ENCODE measurements around the gene PSMD4. TPM values are rescaled to one million over a fixed set of nuclear protein-coding genes. Genes with fewer than 3 reads are reported as not detected.
A peak's percentile ranks its signal among the peaks of the same experiment; 100 is the strongest.
"Not testable (repeated sequence)": the region's sequence is repeated elsewhere in the genome, so short reads cannot be mapped to it uniquely, and the experiment has no call there.

Gene PSMD4
- polyA plus RNA-seq (2013, experiment 1 of 2) = 137 TPM
- polyA plus RNA-seq (2013, experiment 2 of 2) = 140 TPM

DNA sequence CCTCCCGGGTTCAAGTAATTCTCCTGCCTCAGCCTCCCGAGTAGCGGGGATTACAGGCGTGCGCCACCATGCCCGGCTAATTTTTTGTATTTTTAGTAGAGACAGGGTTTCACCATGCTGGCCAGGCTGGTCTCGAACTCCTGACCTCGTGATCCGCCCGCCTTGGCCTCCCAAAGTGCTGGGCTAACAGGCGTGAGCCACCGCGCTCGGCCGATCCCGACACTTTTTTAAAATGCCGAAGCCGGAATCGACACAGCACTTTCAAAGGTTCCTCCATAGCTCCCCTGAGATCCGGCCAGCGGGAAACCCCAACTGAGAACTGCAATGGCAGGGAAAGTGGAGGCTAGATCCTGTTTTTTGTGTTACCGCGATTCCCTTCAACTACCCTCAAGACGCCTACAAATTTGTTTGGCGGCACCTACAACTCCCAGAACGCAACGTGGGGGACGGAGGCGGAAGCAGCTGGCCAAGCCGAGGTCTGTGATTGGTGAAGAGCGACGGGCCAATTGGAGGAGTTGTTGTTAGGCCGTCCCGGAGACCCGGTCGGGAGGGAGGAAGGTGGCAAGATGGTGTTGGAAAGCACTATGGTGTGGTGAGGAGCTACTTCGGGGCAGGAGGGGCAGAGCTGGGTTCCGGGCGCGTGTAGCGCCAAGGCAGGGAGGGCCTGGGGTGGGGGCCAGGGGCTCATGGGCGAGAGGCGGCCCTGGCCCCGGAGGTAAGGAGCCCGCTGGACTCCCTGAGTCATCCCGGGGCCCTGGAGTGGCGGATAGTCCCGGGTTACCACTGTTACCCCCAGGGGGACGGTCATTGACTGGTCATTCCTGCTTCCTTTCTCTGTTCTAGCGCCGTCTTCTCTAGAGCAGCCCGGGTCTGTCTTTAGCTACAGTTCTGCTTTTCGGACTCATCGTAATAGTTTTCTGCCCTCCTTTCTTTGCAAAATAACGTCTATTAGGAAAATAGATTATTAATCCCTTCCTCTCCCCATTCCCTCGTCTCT, at the start of gene PSMD4:
PSMD4 (plus strand) TSS at position 518 of the 997 bp plus-strand sequence; CDS start at position 567, 49 bp downstream.
- H2BK5ac ChIP-seq (ENCODE audit: low read length) = no peak within 1 kb of the TSS
- H3K4me1 ChIP-seq (ENCODE audit: control insufficient read depth in 2 of 2, insufficient read depth in 1 of 2, low read depth in 1 of 2, low read length in 2 of 2) = peaks cover 0 to 2% of the 10 kb centered on the region in 2 donors
- peak within 1 kb of the TSS; percentile 85 to 90 for H3K4me3 ChIP-seq (ENCODE audit: low read length in 2 of 2)
- no peak within 1 kb of the TSS for H4K91ac ChIP-seq (ENCODE audit: low read depth, low read length, poor library complexity)
- H2BK120ac ChIP-seq (ENCODE audit: low read depth, low read length) = no peak within 1 kb of the TSS
- no peak within 1 kb of the TSS for H4K8ac ChIP-seq (ENCODE audit: low read depth, low read length)
- H3K27ac ChIP-seq (replicated peaks; ENCODE audit: low read length) = no peak within 1 kb of the TSS
- H3K9ac ChIP-seq (ENCODE audit: low read depth, low read length, poor library complexity) = no peak within 1 kb of the TSS
- no peak within 1 kb of the TSS for H2AK5ac ChIP-seq (ENCODE audit: low read depth, low read length)
- peak within 1 kb of the TSS; percentile 54 for H3K18ac ChIP-seq (ENCODE audit: low read length)
- H3K4me2 ChIP-seq (ENCODE audit: insufficient read depth, low read length, poor library complexity, severe bottlenecking) = peak within 1 kb of the TSS; percentile 66
- H3K36me3 ChIP-seq (replicated peaks in 1 of 2; ENCODE audit: control insufficient read depth in 2 of 2, insufficient read depth in 2 of 2, low read length in 2 of 2) = peaks cover under 1 to 28% of the 10 kb centered on the region in 2 donors
- H2AFZ ChIP-seq (ENCODE audit: low read length) = peak within 1 kb of the TSS; percentile 94
- no peaks in the 10 kb centered on the region for H3K9me3 ChIP-seq (replicated peaks in 1 of 2; ENCODE audit: control insufficient read depth in 2 of 2, insufficient read depth in 1 of 2, low read depth in 1 of 2, low read length in 2 of 2)
- peaks cover 2% of the 10 kb centered on the region for H3K79me1 ChIP-seq (ENCODE audit: low read depth, low read length)
- H3K27me3 ChIP-seq (ENCODE audit: control insufficient read depth in 3 of 3, insufficient read depth in 3 of 3, low read depth in 1 of 3, low read length in 3 of 3) = no peaks in the 10 kb centered on the region
- DNase-seq (ENCODE audit: low spot score) = peak; percentile 89
- WGBS, 2 donors (ENCODE audit: extremely low coverage in 2 of 2, insufficient read length in 2 of 2, insufficient replicate concordance in 1 of 2) = no CpG with 5 or more reads among the region's 56 CpGs
- no peak within 1 kb of the TSS for H2BK15ac ChIP-seq (ENCODE audit: low read length)
- no peak within 1 kb of the TSS for H2BK12ac ChIP-seq (ENCODE audit: low read length)
- peak within 1 kb of the TSS; percentile 46 for H3K23ac ChIP-seq (ENCODE audit: low read depth, low read length, poor library complexity)
- H3K14ac ChIP-seq (ENCODE audit: low read length) = no peak within 1 kb of the TSS
- no peak within 1 kb of the TSS for H3K4ac ChIP-seq (ENCODE audit: low read length)

DNA sequence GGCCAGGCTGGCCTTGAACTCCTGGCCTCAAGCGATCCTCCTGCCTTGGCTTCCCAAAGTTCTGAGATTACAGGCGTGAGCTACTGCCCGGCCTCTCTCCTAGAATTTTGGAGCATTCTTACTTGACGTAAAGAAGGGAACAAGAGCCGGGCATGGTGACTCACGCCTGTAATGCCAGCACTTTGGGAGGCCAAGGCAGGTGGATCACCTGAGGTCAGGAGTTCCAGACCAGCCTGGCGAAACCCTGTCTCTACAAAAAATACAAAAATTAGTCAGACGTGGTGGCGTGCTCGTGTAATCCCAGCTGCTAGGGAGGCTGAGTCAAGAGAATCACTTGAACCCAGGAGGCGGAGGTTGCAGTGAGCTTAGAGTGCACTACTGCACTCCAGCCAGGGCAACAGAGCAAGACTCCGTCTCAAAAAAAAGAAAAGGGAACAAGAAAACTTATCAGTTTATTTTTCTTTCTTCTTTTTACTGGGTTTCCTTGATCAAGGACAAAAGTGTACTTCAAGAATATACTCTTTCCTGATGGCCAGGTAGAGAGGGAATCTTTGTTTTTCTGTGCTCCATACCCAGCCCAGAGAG, 49.1 kb upstream of the PSMD4 start:
- H3K4me1 ChIP-seq (ENCODE audit: control insufficient read depth in 2 of 2, insufficient read depth in 1 of 2, low read depth in 1 of 2, low read length in 2 of 2); H4K91ac ChIP-seq (ENCODE audit: low read depth, low read length, poor library complexity); H2BK5ac ChIP-seq (ENCODE audit: low read length); H3K79me1 ChIP-seq (ENCODE audit: low read depth, low read length); DNase-seq (ENCODE audit: low spot score); H3K23ac ChIP-seq (ENCODE audit: low read depth, low read length, poor library complexity); H3K27ac ChIP-seq (replicated peaks; ENCODE audit: low read length); H3K14ac ChIP-seq (ENCODE audit: low read length); H3K18ac ChIP-seq (ENCODE audit: low read length); H2BK120ac ChIP-seq (ENCODE audit: low read depth, low read length); H3K4ac ChIP-seq (ENCODE audit: low read length); H4K8ac ChIP-seq (ENCODE audit: low read depth, low read length); H3K9me3 ChIP-seq (replicated peaks in 1 of 2; ENCODE audit: control insufficient read depth in 2 of 2, insufficient read depth in 1 of 2, low read depth in 1 of 2, low read length in 2 of 2); H2BK12ac ChIP-seq (ENCODE audit: low read length); H3K4me2 ChIP-seq (ENCODE audit: insufficient read depth, low read length, poor library complexity, severe bottlenecking); H3K27me3 ChIP-seq (ENCODE audit: control insufficient read depth in 3 of 3, insufficient read depth in 3 of 3, low read depth in 1 of 3, low read length in 3 of 3); H2BK15ac ChIP-seq (ENCODE audit: low read length); H3K9ac ChIP-seq (ENCODE audit: low read depth, low read length, poor library complexity); H2AFZ ChIP-seq (ENCODE audit: low read length); H2AK5ac ChIP-seq (ENCODE audit: low read depth, low read length); H3K4me3 ChIP-seq (ENCODE audit: low read length in 2 of 2): not testable (repeated sequence)
- no CpG with 5 or more reads among the region's 12 CpGs for WGBS, 2 donors (ENCODE audit: extremely low coverage in 2 of 2, insufficient read length in 2 of 2, insufficient replicate concordance in 1 of 2)
- peaks cover 12 to 88% of the 10 kb centered on the region in 2 donors for H3K36me3 ChIP-seq (replicated peaks in 1 of 2; ENCODE audit: control insufficient read depth in 2 of 2, insufficient read depth in 2 of 2, low read length in 2 of 2)

DNA sequence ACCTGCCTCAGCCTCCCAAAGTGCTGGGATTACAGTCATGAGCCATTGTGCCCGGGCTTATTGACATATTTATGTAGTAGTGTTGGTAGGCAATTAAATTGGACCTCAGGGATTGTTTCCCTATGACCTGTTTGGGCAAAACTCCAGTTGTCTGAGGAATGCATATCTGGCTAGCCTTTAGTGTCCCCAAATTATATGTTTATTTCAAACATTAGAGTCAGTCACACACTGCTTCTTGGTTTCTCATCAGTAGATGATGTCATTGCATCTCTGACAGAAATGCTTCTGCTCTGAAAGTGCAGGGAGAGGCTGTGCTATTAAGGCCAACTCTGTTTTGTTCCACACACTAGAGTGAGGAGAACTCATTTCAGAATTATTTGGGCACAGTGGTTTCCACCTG, 43.7 kb upstream of the PSMD4 start:
- Histone ChIP-seq H2BK120ac (ENCODE audit: low read depth, low read length) (no peak overlapping the region), H2AFZ (ENCODE audit: low read length) (no peak overlapping the region), H3K36me3 (replicated peaks in 1 of 2; ENCODE audit: control insufficient read depth in 2 of 2, insufficient read depth in 2 of 2, low read length in 2 of 2) (peaks cover 15 to 84% of the 10 kb centered on the region in 2 donors), H3K9me3 (replicated peaks in 1 of 2; ENCODE audit: control insufficient read depth in 2 of 2, insufficient read depth in 1 of 2, low read depth in 1 of 2, low read length in 2 of 2) (no peaks in the 10 kb centered on the region), H3K27me3 (ENCODE audit: control insufficient read depth in 3 of 3, insufficient read depth in 3 of 3, low read depth in 1 of 3, low read length in 3 of 3) (no peaks in the 10 kb centered on the region), H3K4me3 (ENCODE audit: low read length in 2 of 2) (no peak overlapping the region), H2AK5ac (ENCODE audit: low read depth, low read length) (no peak overlapping the region), H3K18ac (ENCODE audit: low read length) (no peak overlapping the region), H3K79me1 (ENCODE audit: low read depth, low read length) (peaks cover 6% of the 10 kb centered on the region), H3K4ac (ENCODE audit: low read length) (no peak overlapping the region), H3K27ac (replicated peaks; ENCODE audit: low read length) (no peak overlapping the region), H2BK12ac (ENCODE audit: low read length) (no peak overlapping the region), H3K23ac (ENCODE audit: low read depth, low read length, poor library complexity) (no peak overlapping the region), H3K4me2 (ENCODE audit: insufficient read depth, low read length, poor library complexity, severe bottlenecking) (no peak overlapping the region), H3K14ac (ENCODE audit: low read length) (no peak overlapping the region), H3K4me1 (ENCODE audit: control insufficient read depth in 2 of 2, insufficient read depth in 1 of 2, low read depth in 1 of 2, low read length in 2 of 2) (no peaks in the 10 kb centered on the region), H4K91ac (ENCODE audit: low read depth, low read length, poor library complexity) (no peak overlapping the region), H3K9ac (ENCODE audit: low read depth, low read length, poor library complexity) (no peak overlapping the region), H2BK15ac (ENCODE audit: low read length) (no peak overlapping the region), H4K8ac (ENCODE audit: low read depth, low read length) (no peak overlapping the region), H2BK5ac (ENCODE audit: low read length) (no peak overlapping the region)
- no peak for DNase-seq (ENCODE audit: low spot score)
- WGBS, 2 donors (ENCODE audit: extremely low coverage in 2 of 2, insufficient read length in 2 of 2, insufficient replicate concordance in 1 of 2) = no CpG with 5 or more reads among the region's 1 CpG

All from neuronal stem cell (in vitro differentiated cells).